Suprapubic skin (tissue), 4 donors: ENCODE data around the gene NEURL3.

ENCODE experiments used
- CTCF ChIP-seq, 2 donors: fragments of 200-600 bp in 1 of 2; fragments of 450-650 bp in 1 of 2; sonication (generic) in 1 of 2; IDR thresholded peaks; one replicate each; pipeline ENCODE4 v1.5.1; 2016 to 2019; ENCODE audit warnings: antibody characterized with exemption in 2 of 2, mild to moderate bottlenecking in 1 of 2, moderate library complexity in 1 of 2
- EP300 ChIP-seq: sonication (generic); formaldehyde crosslinking; IDR thresholded peaks from one replicate; pipeline ENCODE4 v1.6.1; 2017; ENCODE audit warnings: antibody characterized with exemption
- POLR2A ChIP-seq, 2 donors: fragments of 450-650 bp; IDR thresholded peaks; one replicate each; pipeline ENCODE4 v1.6.1; 2017; ENCODE audit warnings: antibody characterized with exemption in 2 of 2, mild to moderate bottlenecking in 2 of 2, moderate library complexity in 2 of 2
- POLR2AphosphoS5 ChIP-seq, 3 donors: sonication (generic); formaldehyde crosslinking; IDR thresholded peaks; one replicate each; pipeline ENCODE4 v1.6.1; 2017; ENCODE audit warnings: antibody characterized with exemption in 3 of 3

GRCh38 chr2:96486696-96487095 lies 18.5 kb downstream of the NEURL3 start:
- TF ChIP-seq CTCF (IDR thresholded peaks at IDR 0.05) = no peak
- TF ChIP-seq POLR2AphosphoS5 (IDR thresholded peaks at IDR 0.05) = no peak
- no peak for TF ChIP-seq POLR2A (IDR thresholded peaks at IDR 0.05)
- TF ChIP-seq EP300 = no peak
